Smooth muscle cell of the brain vasculature (primary cell): ENCODE results near the gene BORCS8.
"Not testable (repeated sequence)": the region's sequence is repeated elsewhere in the genome, so short reads cannot be mapped to it uniquely, and the experiment has no call there.

Experiments used
- DNase-seq: peaks from one replicate; pipeline ENCODE4 v3.0.0-alpha.2; 2012; ENCODE audit warnings: low read depth, low spot score

The BORCS8 gene

DNA sequence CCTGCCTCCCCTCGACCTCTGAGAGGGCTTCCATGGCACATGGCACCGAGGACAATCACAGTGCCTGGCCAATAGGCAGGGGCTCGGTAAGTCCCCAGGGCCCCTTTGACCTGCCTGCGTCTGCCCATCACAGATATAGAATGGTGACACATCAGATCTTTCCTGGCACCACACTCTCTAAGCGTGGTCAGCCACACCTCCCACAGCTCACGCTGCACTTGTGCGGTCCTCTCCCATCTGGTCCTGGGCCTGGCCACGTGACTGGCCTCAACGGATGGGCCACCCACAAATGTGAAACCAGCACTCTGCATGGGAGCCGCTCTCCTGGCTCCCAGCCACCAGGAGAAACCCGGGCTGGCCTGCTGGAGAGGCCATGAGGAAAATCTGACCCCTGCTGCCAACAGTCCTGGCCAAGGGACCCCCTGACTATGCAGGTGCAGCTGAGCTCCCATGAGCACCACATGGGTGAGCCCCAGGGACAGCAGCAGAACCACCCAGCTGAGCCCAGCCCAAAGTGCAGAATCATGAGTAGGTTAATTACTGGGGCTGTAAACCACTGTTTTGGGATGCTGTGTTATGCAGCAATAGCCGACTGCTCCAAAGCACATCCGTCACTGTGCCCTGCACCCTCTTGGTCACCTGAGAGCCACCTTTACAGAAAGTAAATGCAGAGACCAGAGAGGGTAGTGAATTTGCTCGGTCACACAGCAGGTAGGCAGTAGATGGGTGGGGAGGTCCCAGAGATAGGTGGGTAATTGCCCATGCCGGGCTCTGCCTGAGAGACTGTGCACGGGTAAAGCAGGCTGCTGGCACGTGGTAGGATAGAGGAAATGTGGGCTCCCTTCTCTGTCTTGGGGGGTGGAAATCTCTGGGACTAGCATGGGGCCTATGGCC is 12.2 kb downstream of the BORCS8 start:
- DNase-seq = no peak

DNA sequence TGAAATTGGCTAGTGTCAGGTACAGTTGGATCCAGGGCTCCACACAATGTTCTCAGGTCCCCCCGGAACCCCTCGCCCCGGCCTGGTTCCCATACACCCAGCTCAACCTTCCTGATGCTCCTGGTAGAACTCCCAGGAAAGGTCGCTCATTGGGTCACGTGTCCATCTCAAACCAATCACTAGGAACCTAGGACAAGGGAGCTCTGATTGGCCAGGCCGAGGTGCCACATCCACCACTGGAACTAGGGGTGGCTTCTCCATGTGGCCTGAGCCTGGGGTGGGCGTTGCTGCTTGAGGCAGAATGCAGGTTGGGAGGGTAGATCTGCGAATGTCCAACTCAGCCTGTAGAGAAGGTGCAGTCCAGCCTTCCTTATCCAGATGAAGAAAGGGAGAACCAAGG is 15.0 kb downstream of the BORCS8 start:
- DNase-seq = no peak

DNA sequence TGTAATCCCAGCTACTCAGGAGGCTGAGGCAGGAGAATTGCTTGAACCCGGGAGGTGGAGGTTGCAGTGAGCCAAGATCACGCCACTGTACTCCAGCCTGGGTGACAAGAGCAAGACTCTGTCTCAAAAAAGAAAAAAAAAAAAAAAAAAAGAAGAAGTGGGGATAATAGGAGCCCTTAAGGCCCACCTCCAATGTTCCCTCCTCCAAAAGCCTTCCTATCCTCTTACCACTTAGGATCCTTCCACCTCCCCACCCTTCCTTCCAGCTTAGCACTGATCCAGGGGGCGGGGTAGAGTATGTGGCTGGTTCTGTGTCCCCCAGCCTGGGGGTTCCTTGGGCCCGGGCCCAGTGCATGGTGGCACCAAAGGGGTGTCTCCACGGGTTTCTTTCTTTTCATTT is 18.7 kb downstream of the BORCS8 start:
- not testable (repeated sequence) for DNase-seq

DNA sequence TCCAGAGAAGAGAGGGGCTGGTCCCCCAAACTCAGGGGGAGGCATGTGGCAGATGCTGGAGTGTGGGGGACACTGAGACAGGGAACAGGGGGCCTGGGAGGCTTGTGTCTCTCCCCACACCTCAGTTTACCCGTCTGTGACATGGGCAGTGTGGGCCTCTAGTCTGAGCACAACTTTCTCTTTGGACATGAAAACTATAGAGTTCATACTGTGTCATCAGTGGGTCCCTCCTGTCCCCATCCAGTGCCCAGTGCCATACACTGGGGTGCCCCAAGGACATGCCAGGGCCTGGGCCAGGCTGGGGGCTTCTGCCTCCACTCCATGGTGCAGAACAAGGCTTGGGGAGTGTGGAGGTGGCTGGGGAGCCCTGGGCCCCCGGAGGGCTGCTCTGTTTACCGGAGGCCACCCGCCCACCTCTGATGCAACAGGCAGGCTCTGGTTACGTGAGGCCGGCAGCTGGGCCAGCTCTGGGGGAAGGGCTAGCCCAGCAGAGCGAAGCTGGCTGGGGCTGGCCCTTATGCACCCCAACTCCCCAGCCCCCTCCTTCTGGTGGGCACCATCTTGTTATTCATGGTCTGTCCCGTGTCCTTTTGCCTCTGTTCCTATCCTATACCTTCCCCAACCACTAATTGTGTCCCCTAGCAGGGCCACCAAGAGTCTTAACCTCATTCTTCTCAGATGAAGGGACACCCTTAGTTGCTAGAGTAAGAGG is 20.0 kb downstream of the BORCS8 start:
- no peak for DNase-seq

DNA sequence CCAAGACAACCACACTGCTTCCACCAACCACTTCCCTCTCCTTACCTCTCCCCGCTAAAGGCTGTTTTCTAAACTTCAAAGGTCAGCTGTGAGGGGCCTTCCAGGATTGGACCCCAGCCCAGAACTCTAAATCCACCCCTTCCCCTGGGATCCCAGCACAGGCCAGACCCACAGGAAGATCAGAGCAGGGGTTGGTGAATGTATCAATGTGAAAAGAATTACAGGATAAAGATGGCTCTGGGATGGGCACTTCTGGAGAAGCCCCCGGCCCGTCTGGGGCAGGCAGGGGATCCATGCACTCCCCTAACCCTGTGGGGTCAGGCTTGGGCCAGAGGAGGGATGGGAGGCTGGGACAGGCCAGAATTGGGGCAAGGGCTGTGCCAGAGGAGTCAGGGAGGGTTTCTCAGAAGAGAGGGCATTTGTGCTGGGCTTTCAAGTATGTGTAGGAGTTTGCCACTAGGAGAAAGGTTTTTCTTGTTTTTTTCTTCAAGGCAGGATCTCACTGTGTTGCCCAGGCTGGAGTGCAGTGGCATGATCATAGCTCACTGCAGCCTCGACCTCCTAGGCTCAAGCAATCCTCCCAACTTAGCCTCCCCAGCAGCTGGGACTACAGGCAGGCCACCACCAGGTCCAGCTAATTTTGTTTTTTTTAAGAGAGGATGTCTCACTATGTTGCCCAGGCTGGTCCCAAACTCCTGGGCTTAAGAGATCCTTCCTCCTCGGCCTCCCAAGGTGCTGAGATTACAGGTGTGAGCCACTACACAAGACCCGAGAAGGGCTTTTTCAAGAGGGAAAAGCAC is 20.9 kb downstream of the BORCS8 start:
- DNase-seq = no peak

DNA sequence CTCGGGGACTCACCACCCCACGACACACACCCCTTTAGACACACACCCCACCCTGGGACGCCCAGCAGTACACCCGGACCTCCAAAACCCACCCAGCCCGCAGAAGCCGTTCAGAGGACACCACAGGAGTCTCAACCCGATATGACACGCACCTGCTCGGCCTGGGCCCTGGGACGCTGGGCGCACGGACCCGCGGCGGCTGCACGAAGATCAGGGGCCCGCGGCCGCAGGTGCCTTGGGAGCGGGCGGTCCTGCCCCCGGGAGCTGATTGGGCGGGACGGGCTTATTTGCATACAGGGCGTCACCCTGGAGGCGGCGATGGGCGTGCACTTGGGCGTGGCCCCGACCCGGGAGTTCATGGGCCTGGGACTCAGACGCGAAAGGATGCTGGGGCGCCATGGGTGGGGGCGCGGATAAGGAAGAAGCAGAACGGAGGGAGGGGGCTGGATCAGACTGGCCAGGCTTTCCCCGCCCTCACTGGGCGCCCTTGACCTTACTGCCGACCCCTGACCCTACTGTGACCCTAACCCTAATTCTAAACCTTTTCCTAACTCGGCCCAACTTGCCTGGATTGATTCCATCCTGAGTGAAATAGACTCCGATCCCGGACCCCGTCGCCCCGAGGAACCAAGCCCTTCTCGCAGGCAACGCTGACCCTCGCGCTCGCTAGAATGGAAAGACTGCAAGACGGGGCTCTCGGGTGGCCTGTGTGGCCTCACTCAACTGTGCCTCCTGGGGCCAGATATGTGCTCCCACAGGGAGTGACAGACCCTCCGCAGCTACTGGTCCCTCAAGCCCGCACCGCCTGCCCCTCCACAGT is 21.7 kb downstream of the BORCS8 start, which contains the start of gene MEF2B:
MEF2B (minus strand) TSS at position 211 of the 820 bp plus-strand sequence. CDS start 19,528 bp downstream, outside the sequence.
- DNase-seq = no peak

DNA sequence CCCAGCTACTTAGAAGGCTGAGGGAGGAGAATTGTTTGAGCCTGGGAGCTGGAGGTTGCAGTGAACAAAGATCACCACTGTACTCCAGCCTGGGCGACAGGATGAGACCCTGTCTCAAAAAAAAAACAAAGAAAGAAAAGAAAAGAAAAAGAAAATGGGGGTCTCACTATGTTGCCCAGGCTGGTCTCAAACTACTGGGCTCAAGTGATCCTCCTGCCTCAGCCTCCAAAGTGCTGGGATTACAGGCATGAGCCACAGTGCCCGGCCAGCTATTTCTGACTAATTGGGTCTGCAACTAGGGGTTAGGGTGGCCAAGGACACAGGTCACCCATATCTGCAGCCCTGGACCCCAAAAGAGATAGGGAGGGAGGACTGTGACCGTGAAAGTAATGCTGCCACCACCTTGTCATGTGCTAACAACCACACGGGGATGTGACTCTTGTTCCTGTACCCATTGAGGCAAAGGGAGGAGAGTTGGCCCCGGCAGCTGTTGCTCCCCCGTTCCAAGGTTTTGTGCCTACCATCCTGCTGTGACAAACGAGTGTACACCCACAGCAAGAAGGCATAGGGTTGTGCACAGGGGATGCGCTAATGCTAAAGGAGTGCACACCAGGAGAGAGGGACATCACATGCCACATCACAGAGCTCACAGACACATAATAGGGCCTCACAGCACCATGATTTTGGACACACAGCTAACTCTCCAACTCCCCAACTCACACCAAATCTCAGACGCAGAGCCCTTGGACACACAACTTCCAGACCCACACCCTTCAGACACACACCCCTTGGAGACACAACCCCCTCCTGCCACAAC is 22.5 kb downstream of the BORCS8 start:
- no peak for DNase-seq

DNA sequence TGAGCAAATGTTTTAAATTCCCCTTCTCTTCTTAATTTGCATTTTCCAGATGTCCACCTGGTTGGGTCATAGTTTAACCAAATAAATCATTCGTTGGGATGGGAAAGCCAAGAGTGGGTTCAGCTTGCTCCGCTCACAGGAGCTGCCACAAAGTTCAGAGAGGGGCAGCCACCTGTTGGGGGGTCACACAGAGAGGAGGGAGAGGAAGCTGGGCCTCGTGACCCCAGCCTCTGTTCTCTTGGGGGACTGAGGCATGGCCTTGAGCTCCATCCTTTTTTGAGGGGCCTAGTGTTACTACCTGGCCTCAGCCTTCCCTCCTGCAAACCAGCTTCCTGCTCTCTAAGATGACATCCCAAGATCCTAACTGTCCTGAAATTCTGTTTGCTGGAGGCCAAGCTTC is 24.3 kb downstream of the BORCS8 start:
- no peak for DNase-seq

DNA sequence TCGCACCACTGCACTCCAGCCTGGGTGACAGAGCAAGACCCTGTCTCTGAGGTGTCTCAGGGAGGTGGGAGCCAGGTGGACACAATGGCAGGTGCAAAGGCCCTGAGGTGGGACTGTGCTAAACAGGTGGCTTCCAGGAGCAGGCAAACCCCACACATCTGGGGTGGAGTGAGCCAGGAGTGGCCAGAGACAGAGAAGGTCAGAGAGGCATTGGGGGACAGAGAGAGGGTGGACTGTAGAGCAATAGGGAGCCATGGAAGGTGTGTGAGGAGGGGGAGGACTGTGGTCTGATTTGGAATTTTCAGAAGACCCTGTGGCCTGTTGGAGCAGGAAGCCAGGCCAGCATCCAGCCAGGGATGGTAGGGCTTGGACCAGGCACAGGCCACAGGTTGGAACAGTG is 26.6 kb downstream of the BORCS8 start:
- no peak for DNase-seq

DNA sequence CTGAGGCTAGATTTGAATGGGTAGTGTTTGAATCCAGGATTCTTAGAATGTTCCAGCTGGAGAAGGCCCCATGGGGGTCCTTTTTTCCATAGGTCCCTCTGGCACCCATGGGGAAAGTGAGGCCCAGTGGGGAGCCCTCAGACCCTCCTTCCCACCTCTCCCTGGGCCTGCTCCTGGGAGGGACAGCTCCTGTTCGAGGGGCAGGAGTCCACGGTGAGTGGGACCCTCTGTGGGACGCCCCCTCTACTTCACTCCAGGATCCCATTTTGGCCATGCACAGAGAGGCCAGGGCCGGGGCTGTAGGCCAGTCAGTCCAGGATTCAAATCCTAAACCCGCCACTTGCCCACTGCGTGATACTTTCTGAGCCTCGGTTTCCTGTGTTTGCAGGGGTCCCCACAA is 29.5 kb downstream of the BORCS8 start:
- DNase-seq = no peak

DNA sequence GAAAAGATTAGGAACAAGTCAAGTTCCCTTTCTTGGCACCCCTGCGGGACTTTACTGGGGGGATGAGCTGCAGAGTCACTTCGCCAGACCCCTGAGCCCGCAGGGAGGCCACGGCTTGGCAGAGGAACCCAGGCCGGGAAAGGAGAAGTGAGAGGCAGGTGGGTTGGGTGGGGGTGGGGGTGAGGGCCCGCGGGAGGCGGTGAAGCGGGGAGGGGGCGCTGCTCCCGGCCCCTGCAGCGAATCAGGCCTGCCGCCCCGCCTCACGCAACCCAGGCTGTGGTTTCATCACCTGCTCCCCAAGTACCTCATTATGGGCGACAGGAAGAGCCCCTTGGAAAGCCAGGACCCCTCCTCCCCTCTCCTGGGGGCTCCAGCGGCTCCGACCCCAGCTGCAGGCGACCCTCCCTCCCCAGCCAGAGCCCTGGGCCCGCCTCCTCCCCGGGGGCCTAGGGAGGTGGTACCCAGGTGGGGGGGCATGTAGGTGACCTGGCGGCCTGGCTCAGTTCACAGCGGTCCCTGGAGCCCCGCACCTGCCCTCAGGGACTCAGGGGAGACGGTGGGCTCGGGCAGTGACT is 31.4 kb downstream of the BORCS8 start:
- DNase-seq = no peak

DNA sequence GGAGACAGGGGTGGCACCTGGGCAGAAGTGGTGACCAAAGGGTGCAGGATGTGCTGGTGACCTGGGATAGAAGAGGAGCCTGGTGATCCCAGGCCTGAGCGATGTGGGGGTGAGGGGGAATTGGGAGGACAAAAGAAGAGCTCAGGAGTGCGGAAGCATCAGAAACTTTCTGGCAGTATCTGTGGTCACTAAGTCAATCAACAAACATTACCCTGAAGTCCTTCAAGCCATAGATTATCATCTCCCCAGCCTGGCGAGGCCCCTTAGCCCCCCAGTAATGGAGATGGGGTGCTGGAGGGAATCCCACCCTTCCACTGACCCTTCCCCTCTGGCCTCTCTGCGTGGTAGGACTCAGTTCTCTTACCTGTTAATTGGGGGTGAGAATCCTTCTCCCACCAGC is 32.4 kb downstream of the BORCS8 start:
- DNase-seq = no peak

DNA sequence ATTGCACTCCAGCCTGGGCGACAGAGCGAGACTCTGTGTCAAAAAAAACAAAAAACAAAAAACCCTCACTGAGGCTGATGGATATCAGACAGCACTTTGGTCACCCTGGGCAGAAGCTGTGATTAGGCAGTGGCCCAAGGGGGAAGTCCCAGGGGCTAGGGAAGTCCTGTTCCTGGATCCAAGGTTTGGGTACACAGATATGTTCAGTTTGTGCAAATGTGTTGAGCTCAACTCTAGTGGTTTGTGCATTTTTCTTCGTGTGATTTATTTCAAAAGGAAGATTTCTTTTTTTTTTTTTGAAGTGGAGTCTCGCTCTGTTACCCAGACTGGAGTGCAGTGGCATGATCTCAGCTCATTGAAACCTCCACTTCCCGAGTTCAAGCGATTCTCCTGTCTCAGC is 34.1 kb downstream of the BORCS8 start:
- no peak for DNase-seq

DNA sequence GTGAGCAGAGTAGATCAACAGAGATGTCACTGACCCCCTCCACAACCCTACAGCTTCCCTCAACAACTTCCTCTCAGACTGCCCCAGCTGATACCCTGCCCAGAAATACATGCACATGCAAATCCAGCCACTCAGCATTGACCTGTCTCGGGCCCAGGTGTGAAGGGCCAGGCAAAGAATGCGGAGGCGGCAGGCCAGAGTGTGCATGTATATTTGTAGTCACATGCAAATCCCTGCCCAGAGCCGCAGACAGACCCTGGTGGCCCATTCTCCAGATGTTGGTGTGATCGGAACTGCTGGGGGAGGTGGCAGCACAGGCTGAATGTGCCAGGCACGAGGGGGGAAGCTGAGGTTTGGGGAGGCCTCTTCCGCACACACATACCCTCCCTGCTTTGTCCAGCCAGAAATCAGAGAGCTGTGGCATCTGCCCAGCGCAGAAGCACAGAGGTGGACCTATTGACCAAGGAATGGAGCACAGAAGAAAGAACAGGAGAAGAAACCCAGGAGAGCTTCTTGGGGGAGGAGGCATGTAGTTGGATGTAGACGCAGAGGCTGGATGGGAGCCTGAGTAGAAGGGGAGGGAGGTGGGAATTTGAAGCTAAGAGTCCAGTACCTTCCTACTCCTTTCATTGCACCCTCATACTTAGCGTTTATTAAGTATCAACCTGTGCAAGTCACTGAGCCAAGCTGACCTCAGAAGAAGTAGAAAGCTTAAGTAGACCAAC is 36.3 kb downstream of the BORCS8 start:
- DNase-seq = no peak

DNA sequence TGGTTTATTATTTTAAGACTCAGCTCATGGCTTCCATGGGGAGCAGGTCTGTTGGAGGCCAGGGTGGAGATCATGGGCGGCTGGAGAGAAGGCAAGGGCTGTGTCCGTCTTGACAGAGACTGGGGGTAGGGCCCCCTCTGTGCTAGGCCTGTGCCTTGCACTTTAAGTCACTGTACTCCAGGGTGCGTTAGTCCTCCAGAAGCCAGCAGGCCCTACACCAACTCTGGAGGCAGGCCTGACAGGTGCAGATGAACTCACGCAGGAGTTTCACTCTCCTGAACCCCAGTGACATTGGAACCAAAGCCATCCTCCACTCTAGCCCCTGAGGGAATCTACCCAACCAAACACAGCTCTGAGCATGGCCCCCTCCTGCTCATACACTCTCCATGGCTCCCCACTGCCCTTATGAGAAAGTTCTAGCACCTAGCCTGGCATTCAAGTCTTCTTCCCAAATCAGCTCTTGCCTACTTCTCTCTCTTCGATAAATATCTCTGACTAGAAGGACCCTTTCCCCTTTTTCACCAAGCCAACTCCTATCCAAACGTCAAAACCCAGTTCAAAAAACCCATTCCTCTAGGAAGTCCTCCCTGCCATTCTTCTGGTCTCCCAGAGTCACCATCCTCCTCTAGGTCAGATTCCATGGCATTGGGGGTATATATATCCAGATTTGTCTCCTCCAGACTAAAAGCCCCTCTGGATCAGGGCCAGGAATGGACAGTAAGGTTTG is 37.0 kb downstream of the BORCS8 start:
- no peak for DNase-seq

DNA sequence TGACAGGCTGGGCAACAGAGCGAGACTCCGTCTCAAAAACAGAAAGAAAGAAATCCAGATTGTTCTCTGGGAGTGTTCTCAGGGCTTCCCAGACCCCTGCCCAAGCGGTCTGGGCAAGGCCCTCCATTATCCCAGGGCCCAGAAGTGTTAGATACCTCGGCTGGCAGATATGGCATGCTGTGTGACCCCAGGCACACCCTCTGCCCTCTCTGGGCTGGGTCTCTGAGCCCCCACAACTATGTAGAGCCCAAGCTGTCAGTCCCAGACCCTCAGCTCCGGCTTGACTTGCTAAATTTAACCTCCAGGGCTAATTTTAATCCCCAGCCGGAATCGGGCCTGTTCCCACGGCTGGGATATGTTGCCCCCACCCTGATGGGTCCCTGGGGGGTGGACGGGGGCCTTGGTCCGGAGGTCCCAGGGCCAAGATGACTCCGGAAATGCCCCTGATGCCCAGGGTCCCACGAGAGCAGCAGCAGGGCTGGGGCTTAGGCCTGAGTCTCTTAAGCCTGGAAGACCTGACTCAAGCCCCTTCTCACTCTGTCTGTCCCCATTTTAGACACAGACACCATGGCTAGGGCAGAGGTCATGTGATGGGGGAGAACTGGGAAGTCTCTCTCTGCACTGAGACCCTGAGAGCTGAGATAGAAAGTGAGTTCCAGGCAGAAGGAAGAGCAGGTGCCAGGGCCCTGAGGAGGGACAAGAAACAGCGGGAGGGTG is 39.1 kb downstream of the BORCS8 start:
- DNase-seq = no peak

DNA sequence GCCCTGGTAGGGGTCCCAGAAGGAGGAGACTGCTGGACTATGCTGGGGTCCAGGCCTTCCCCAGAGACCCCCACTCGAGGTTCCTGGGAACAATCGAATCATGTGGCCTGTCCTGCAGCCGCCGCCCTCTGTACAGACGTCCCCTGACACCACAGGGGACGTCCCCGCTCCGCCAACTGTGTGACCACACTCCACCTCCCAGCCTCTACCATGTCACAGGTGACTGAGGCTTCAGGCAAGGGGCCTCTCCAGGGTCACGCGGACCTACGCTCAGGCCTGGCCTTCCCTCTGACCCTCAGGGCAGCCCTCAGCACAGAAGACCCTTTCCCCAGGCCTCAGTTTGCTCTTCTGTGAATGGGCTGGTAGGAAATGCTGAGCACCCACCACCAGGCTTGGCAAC is 40.5 kb downstream of the BORCS8 start:
- no peak for DNase-seq

DNA sequence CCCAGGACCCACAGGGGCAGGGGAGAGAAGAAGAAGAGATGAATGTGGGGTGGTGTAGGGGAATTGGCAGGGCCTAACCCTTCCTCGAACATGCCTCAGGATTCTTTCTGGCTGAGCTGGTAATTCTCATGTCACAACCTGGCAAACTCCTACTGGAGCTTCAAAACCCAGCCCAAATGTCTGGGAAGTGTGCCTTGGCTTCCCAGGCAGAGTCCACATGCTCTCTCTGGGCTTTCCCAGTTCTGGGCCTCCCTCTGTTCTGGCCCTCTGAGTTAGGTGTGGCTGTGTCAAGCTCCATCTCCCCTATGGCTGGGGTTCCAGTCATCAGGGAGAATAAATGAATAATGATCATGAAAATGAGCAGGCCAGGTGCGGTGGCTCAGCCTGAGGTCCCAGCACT is 42.5 kb downstream of the BORCS8 start:
- DNase-seq = no peak
